Stromal cell of bone marrow (primary cell): ENCODE results near the gene OSER1.
"Not testable (repeated sequence)": the region's sequence is repeated elsewhere in the genome, so short reads cannot be mapped to it uniquely, and the experiment has no call there.

Experiments used
- DNase-seq: peaks from one replicate; pipeline ENCODE4 v3.0.0-alpha.2; 2012; ENCODE audit warnings: low read depth

Gene OSER1

DNA sequence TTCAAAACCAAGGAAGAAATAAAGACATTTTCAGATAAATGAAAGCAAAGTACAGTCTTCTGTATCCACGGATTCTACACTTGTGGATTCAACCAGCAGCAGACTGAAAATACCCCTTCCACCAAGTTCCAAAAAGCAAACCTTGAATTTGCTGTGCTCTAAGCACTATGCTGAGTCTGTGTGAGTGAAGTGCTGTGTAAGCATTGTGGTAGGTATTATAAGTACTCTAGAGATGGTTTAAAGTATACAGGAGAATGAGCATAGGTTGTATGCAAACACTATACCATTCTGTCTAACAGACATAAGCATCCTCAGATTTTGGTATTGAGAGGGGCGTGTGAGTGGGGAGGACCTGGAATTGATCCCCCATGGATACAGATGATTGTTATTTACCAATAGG, 9.6 kb downstream of the OSER1 start:
- DNase-seq = no peak

- no peak for DNase-seq
Observed at GRCh38 chr20:44200371-44200770, 10.2 kb downstream of the OSER1 start.

DNA sequence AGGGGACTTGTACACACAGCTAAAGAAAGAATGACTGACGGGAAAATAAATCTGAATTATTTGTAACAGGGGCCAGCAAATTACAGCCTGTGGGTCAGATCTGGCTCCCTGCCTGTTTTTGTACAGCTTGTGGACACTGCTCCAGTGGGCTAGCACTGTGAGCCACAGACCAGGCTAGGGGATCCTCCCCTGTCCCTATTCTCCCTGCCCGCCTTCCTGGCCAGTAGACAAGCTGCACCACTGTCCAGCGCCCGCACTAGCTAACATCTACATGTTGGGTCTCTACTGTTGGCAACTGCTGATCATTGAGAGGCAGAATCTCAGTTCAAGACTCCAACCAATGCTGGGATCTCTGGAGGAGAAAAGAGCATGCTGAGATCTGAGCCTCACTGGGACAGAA, 10.7 kb downstream of the OSER1 start:
- no peak for DNase-seq

GRCh38 chr20:44198872-44199271, 11.7 kb downstream of the OSER1 start:
- no peak for DNase-seq

- no peak for DNase-seq
Observed at GRCh38 chr20:44196271-44196670, 14.3 kb downstream of the OSER1 start.

GRCh38 chr20:44195605-44196004, 15.0 kb downstream of the OSER1 start:
- no peak for DNase-seq

DNA sequence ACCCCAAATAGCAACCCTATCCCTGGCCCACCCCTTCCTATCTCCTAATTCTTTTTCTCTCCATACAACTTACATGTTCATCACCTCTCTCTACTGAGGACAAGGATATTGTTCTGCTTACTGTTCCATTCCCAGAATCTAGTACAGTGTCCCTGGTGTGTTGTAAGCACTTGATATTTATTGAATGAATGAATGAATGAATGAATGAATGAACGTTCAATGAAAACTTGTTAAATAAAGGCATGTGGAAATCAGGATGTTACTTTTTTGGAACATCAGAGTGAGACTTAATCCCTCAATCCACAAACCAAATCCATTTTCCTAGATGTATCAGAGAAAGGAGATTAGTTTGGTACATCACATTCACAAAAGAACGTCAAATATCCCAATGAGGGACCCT, 16.8 kb downstream of the OSER1 start:
- DNase-seq = no peak

GRCh38 chr20:44191640-44192039, 18.9 kb downstream of the OSER1 start:
- not testable (repeated sequence) for DNase-seq

GRCh38 chr20:44190197-44190852, 20.2 kb downstream of the OSER1 start:
- DNase-seq = peak; percentile 51

DNA sequence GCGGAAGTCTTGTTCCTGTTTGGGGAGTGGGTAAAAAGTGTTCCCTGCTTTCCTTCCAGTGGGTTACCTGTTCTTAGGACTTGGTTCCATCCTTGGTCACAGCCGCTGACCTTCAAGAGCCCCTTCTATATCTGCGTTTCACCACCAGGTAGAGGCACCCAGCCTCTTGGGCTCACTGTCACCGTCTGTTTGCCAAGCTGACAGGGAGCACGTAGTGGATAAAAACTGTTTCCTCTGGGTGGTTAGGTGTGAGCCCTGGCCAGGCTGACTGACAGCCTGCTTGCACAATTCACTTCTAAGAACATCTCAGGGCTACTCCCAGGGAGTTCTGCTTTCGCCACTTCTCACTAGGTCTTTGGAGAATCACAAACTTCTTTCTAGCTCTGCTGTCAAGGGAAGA, 21.8 kb downstream of the OSER1 start:
- DNase-seq = no peak

DNA sequence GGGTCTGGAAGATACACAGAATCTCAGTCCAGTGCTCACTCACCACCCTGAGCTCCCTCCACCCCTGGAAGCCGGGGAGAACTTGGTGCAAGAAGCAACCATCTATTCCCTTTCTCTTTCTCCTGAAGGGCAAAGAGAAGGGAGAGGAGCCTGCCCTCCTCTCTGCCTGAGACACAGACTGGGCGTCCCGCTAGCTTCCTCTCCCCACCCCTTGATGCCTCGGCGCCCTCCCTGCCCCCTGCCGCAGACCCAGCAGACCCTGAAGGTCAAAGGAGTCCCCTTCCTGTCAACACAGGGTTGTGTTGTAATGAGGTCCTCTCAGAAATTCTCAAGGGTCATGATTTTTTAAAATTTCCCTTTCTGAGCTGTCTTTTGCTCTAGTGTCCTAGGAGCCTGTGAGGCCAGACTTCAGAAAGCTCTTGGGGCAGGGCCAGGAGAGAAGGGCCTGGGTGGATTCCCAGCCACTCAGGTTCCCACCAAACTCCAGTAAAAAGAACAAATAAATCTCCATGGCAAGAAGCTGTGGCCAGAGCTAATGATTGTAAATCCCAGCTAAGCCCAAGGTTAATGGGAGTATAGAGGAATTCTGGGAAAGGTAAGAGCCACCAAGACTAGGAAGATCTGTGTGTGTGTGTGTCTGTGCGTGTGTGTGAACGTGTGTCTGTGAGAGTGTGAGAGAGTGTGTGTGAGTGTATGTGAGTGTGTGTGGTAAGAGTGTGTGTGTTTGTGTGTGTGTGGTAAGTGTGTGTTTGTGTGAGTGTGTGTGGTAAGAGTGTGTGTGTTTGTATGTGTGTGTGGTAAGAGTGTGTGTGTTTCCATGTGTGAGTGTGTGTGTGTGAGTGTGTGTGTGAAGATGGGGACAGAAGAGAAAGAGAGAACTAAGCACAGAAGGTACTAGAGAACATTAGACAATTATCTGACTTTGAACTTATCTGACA, 22.5 kb downstream of the OSER1 start:
- no peak for DNase-seq

- no peak for DNase-seq
Observed at GRCh38 chr20:44187054-44187771, 23.4 kb downstream of the OSER1 start, which contains the start of gene JPH2. JPH2 (minus strand) TSS chr20:44187188; CDS start chr20:44186705, 483 bp downstream.

- no peak for DNase-seq
Observed at GRCh38 chr20:44186674-44187053, 23.9 kb downstream of the OSER1 start.

GRCh38 chr20:44186201-44186600, 24.4 kb downstream of the OSER1 start:
- DNase-seq = no peak

- DNase-seq = no peak
Observed at GRCh38 chr20:44185574-44185973, 25.0 kb downstream of the OSER1 start.

DNA sequence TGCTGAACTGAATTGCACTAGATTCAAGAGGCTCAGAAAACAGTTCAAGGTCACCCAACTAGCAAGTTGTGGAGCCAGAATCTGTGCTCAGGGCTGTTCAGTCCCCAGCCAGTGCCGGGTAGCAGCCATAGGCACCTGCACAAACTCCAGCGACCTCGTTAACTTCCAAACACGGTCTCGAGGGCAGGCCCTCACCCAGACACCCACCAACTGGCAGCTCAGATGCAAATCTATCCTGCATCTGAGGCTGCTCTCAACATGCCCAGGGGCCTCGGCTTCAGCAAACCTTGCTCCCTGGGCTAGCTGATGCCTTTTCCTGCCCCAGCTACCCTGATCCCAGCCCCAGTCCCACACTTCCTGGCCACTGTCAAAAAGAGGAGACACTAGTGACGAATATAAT, 27.3 kb downstream of the OSER1 start:
- DNase-seq = no peak

DNA sequence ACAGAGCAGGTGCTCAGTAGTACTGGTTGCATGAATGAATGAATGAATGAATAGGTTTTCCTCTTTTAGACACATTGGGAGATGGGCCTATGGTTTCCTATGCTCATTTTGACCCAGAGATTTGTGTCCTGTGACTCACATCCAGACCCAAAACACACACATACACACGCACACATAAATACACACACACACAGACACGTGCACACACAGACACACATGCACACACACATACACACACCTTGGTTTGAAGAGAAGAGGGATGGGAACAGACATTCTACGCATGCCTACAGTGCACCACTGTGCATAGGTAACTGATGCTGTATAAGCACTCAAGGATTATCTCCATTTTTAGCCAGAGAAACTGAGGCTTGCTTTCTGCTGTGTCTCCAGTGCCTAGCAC, 27.7 kb downstream of the OSER1 start:
- no peak for DNase-seq

- DNase-seq = no peak
Observed at GRCh38 chr20:44182135-44182765, 28.3 kb downstream of the OSER1 start.

GRCh38 chr20:44181611-44182010, 29.0 kb downstream of the OSER1 start:
- DNase-seq = no peak

DNA sequence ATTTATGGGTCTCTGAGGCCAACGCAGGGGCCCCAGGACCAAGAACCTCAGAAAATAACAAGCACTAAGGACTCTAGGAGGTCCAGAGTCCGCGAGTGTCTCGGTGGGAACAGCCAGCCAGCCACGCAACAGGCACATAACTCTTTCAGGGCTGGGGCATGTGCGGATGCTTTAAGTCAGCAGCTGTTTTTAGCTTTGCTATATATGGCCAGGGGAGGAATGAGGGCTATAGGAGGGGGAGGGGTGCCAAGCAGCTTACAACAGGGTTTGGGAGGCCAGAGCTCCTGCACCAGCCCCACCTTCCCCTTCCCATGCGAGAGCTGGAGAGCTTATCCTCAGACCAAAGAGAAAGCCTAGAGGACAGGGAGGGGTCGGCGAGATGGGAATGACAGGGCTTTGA, 29.8 kb downstream of the OSER1 start:
- no peak for DNase-seq

DNA sequence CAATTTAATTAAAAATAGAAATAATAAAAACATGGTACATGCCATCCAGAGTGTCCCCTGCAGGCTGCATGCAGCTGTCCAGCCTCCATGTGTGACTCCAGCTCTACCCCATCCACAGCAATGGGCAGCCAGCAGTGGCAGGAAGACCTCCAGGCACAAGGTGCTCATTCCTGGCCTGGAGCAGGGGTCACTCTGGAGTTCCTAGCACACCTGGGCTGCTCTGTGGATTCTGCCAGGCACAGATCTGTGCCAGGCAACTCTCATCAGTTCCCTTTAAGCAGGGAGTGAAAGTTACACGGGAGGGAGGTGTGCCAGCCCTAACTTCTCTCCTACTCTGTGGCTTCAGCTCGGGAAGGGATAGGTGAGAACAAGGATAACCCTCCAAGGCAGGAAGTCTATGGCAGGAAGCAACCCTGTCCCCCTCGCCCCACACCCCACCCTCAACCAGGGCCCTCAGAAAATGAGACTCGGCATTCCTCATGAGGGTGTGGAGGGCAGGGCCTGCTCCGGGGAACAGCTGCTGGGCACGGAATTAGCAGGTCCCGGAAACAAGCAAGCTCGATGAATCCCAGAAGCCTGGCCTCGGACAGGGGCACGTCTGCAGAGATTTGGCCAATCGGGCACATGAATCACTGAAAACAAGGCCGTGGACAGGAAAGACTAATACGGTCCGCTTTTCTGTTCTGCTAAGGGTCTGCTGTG, 33.6 kb downstream of the OSER1 start:
- no peak for DNase-seq
